GM18502 (cell line): ENCODE measurements around the gene BTRC.

Experiments used
- ATAC-seq: cut with Tn5 transposase; IDR thresholded peaks from one replicate; pipeline ENCODE4 v1.9.1; 2021; ENCODE audit warnings: mild to moderate bottlenecking; ENCODE audit not compliant: unreplicated experiment, poor library complexity

Gene BTRC

DNA sequence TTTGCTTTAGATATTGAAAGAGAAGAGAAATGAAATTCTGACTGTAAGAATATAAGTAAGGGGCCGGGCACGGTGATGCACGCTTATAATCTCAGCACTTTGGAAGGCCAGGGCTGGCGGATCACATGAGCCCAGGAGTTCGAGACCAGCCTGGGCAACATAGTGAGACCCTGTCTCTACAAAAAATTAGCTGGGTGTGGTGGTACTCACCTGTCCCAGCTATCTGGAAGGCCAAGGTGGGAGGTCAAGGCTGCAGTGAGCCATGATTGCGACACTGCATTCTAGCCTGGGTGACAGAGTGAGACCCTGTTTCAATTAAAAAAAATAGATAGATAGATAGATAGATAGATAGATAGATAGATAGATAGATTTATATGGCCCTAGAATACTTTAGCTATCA is 82.3 kb downstream of the BTRC start:
- no peak for ATAC-seq

GRCh38 chr10:101438881-101439391 is 85.0 kb downstream of the BTRC start:
- no peak for ATAC-seq

DNA sequence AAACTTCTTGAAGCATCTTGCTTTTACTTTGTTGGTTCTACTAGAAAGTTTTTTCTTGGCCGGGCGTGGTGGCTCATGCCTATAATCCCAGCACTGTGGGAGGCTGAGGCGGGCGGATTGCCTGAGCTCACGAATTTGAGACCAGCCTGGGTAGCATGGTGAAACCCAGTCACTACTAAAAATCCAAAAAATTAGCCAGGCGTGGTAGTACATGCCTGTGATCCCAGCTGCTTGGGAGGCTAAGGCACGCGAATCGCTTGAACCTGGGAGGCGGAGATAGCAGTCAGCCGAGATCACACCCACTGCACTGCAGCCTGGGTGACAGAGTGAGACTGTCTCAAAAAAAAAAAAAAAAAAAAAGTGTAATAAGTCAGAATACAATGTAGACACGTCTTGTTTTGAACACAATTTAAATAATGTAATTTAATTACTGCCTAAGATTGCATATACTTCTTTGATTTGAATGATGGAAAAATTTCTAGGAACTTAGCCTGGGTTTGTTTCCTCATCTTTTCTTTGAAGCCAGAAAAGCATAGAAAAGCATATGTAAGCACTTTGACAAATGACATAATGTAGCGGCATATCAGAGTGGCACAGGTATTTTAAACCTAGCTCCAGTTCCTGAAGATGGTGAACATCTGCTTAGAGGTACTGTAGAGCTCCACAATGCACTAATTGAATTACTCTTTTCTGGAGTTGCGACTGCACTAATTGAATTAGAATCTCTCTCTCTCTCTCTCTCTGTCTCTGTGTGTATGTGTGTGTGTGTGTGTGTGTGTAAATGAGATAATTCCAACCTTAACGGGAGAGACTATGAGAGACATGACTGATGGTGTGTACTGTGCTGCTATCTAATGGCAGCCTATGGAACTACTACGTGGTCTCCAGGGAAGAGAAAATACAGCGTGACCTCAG is 87.8 kb downstream of the BTRC start:
- ATAC-seq: no peak

DNA sequence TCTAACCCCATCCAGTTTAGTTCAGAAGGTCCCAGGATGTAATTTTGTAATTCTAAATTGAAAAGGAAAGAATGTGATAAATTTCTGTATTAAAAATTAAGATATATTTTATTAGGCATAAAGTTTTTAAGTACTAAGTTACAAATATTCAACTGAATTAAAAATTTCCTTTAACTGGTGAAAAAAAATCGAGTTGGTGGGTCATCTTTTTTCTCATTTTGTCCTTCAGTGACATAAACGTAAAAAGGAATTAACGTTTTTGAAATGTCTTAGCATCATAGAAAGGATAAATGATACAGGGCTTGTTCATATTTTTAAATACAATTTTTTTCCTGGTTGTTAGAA is 88.5 kb downstream of the BTRC start:
- no peak for ATAC-seq

DNA sequence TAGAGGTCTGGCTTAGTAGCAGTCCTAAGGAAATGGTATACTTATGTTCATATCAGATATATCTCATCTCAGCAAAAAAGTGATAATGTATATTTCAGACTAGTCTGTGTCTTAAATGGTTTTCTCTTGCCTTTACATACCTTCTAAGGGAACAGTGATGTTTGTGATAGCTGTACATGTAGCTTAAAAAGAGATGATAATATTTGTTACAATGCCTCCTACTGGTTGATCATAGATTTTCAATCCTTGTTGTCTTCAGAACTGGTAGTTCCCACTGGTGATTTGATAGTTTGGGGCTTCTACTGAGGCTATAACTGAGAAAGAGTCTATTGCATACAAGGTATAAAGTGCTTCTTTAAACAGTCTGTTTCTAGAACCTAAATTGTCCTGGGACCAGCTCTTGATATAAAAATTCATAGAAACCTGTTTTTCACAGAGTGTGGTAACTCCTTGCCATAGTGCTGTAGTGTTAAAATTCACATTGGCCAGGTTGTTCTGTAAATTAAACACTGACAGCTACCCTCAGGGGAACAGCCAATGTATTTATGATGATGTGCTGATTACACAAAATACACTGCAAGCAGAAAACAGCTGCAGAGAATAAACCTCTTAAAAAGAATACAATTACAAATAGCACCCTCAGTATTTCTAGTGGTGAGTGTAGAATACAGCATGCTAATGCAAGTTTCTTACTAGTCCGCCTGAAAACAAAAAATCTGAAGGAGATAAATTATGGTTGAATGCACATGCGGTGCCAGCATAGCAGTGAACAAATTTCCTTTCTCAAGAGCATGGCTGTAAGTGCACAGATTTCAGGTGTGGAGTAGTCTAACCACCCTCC is 90.3 kb downstream of the BTRC start:
- no peak for ATAC-seq

- ATAC-seq: no peak
Measured at GRCh38 chr10:101446071-101446470, 92.1 kb downstream of the BTRC start.

DNA sequence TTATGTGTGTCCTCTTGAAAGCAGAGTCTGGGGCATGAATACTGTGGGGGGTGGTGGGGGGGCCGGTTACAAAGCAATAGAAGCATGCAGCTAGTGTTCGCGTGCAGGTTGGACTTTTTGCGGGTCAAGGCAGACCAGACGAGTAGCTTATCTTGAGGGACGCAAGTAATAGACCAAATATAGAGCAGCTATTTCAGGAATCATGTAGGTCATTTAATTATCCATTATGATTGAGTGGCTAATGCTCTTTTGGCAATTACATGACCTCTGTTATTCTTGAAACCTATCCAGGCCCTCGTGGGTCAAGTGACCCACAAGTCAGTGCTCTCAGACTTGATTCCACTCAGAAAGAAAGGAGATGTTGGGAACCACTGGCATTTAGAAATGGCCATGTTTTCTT is 93.0 kb downstream of the BTRC start:
- no peak for ATAC-seq

- no peak for ATAC-seq
Measured at GRCh38 chr10:101447477-101447876, 93.5 kb downstream of the BTRC start.

DNA sequence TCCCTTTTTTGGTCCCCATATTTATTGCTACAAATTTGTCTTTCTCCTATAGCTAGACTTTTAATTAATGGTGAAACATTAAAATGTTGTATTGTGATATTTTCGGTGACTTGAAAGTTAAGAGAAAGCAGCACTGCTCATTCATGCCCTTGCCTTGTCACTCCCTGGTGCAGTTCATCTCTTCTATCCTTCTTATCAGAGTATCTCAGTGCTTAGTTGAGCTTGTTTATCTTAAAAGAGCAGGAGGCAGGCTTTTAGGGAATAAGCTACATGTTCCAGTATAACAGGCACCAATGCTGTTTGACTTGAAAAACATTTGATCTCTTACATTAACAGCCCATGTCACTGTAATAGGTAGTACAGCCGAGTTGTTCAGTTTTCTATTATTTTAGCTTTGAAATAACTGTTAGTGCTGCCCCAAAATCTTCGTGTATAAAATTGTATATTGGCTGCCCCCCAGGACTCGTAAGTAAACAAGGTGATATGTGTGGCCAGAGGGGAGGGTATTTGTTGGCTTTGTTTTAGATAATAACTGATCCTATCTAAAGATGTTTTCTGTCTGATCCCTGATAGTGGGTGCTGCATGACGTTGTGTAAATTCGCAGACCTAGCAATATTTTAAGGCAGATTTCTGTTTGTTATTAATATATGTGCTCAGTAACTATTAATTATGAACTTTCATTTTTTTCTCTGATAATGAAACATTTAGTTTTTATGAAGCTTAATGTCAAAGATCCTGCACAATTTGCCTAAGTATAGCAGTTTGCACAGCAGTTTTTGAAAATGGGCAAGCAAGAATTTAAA is 96.5 kb downstream of the BTRC start:
- ATAC-seq: no peak

DNA sequence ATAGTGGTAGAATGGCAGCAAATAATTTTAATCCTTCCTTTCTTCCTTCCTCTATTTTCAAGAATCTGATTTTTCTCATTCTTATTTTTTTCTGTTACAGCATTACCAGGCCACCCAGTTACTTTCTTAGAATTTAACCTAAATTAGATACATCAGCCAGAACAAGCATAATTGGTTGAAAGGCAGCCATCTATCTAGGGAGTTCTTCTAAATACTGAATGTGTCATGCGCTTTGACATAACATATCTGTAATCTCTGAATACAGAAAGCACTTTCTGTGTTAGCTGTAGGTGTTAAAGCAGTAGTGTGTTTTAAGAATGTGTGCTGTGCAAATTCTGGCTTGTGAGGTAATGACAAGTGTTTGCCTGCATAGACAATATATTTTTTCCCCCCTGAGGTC is 97.3 kb downstream of the BTRC start:
- ATAC-seq: no peak

DNA sequence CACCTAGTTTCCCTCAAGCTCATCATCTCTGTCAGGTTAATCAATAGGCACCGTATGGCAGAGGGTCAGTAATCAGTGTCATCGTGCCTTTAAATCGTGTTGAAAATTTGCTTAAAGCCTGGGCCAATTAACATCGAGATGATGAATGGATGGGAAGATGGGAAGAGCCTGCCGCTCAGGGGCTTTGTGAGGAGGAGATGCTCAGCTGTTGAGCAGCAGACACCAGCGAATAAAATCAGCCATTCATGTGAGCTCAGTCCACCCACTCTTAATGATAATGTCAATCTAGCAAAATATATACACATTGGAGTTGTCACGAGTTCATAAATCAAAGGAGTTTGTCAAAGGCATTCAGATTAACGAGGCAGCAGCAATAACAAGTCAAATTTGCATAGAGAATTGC is 97.7 kb downstream of the BTRC start:
- ATAC-seq: no peak

- ATAC-seq: no peak
Measured at GRCh38 chr10:101452176-101452575, 98.2 kb downstream of the BTRC start.

DNA sequence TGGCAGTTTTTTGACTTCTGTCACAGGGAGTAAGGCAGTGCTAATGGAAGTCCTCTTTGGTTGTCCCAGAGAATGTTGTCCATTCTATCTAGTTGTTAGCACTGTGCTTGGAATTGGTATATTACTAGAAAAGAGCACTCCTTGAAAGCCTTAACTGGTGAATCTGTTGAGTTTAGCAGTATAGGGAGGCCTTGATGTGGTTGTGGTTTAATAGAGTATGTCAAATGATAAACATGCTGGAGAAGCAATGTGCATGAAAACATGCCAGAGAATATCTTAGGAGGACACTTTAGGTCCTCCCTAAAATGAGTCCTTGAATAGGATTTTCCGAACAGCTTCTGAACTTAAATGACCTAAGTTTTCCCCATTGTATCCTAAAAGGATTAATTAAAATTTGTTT is 98.6 kb downstream of the BTRC start:
- ATAC-seq: no peak

- no peak for ATAC-seq
Measured at GRCh38 chr10:101453318-101453717, 99.4 kb downstream of the BTRC start.

DNA sequence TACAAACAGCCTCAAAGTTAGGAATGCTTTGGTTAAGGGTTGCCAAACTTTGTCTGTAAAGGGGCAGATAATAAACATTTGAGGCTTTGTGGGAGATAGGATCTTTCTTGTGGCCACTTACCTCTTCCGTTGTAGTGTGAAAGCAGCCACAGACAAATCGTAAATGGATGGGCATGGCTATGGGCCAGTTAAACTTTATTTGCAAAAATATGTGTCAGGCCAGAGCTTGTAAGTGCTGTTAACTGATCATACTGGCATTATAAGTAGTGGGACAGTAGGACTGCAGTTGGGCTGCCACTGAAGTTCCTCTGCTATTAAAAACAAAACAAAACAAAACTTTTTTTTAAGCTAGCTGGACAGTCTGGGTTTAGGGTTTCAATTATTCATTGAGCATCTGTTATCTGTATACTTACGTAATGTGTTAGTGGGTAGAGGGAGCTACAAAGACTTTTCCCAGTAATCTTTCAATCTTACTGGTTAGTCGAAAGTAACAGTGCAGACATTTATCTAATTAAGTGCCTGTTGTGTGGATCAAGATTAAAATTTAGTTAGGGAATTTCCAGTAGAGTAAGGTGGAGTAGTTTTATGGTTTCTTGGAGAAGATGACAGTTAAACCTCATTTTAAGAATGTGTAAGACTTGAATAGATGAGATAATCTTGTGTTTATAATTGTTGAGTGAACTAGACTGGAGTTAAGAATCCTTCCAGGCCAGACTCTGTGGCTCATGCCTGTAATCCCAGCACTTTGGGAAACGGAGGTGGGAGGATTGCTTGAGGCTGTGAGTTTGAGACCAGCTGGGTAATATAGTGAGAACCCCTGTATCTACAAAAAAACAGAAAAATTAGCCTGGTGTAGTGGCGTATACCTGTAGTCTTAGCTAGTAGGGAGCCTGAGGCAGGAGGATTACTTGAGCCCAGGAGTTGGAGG is 100.1 kb downstream of the BTRC start:
- no peak for ATAC-seq

GRCh38 chr10:101458869-101459268 is 104.9 kb downstream of the BTRC start:
- ATAC-seq: no peak

DNA sequence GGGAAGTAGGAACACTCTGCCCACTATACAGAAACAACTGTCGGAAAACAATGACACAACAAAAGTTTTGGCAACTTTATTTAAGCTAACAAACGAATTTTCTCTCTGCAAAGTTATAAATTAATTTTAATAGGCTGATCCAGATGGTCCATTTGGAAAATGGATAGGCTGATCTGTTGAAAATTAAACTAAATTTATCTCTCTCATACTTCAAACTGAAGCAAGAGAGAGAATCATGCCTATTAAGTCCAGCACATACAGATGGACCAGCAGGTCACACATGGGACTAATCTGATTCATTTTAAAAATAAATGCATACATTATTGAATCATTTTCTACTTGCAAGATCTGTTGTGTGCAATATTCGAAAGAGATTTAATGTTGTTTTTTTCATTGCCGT is 110.1 kb downstream of the BTRC start:
- ATAC-seq: no peak

GRCh38 chr10:101464599-101464998 is 110.6 kb downstream of the BTRC start:
- ATAC-seq: no peak
